SU-DHL-6 (cell line): ENCODE measurements around the gene QSOX2.

Experiments used
- H2AFZ ChIP-seq: fragments of 200-600 bp; sonication (generic); 2 replicates; pipeline ENCODE4 v1.6.1; 2014; ENCODE audit warnings: low read depth, mild to moderate bottlenecking, moderate library complexity, mixed read lengths, antibody characterized with exemption, low read length; ENCODE audit not compliant: severe bottlenecking
- H3F3A ChIP-seq: fragments of 200-600 bp; shearing (Covaris generic); 2 replicates; pipeline ENCODE4 v1.6.0; 2016; ENCODE audit warnings: antibody characterized with exemption, mild to moderate bottlenecking; ENCODE audit not compliant: insufficient read depth
- H3K27ac ChIP-seq: fragments of 200-600 bp; sonication (generic); 2 replicates; pipeline ENCODE4 v1.5.1; 2016; ENCODE audit warnings: low read depth, mild to moderate bottlenecking, low read length, moderate library complexity, mixed read lengths
- H3K27me3 ChIP-seq: fragments of 200-600 bp; sonication (generic), shearing (Covaris generic); 2 replicates; pipeline ENCODE4 v1.6.0; 2014; ENCODE audit warnings: mild to moderate bottlenecking, low read length
- H3K36me3 ChIP-seq: fragments of 200-600 bp; sonication (generic); 2 replicates; pipeline ENCODE4 v1.6.1; 2014; ENCODE audit warnings: mild to moderate bottlenecking, low read length, mixed read lengths
- H3K4me2 ChIP-seq: fragments of 300-600, 200-600 bp; shearing (Covaris generic), sonication (generic); 2 replicates; pipeline ENCODE4 v1.6.0; 2014; ENCODE audit warnings: low read length, low read depth, mild to moderate bottlenecking; ENCODE audit not compliant: poor library complexity, severe bottlenecking
- H3K4me3 ChIP-seq: fragments of 200-600 bp; sonication (generic); 2 replicates; pipeline ENCODE4 v1.5.1; 2014; ENCODE audit warnings: antibody characterized with exemption, low read length, mild to moderate bottlenecking, mixed read lengths; ENCODE audit not compliant: insufficient read depth, poor library complexity, severe bottlenecking
- H3K79me2 ChIP-seq: fragments of 200-600 bp; sonication (generic); 2 replicates; pipeline ENCODE4 v1.6.1; 2014; ENCODE audit warnings: mild to moderate bottlenecking, low read length, moderate library complexity; ENCODE audit not compliant: insufficient read depth
- H3K9ac ChIP-seq: fragments of 200-600 bp; sonication (generic); 2 replicates; pipeline ENCODE4 v1.7.0; 2014; ENCODE audit warnings: mild to moderate bottlenecking, low read length
- H3K9me2 ChIP-seq: fragments of 200-600 bp; sonication (generic); replicated peaks from 2 replicates; pipeline ENCODE4 v1.6.1; 2014; ENCODE audit warnings: low read length; ENCODE audit not compliant: insufficient read depth
- H3K9me3 ChIP-seq: fragments of 200-600 bp; sonication (generic); 2 replicates; pipeline ENCODE4 v1.6.1; 2014; ENCODE audit warnings: low read length, mixed read lengths; ENCODE audit not compliant: insufficient read depth
- H4K20me1 ChIP-seq: fragments of 200-600 bp; sonication (generic); 2 replicates; pipeline ENCODE4 v1.6.1; 2014; ENCODE audit warnings: low read depth, mild to moderate bottlenecking, antibody characterized with exemption, low read length, moderate library complexity, mixed read lengths
- CTCF ChIP-seq: fragments of 200-600 bp; sonication (generic); IDR thresholded peaks from one replicate; pipeline ENCODE4 v1.5.1; 2017; ENCODE audit warnings: antibody characterized with exemption, mild to moderate bottlenecking, low read length, moderate library complexity; ENCODE audit not compliant: insufficient read depth, poor library complexity, severe bottlenecking
- EZH2phosphoT487 ChIP-seq: fragments of 200-600 bp; sonication (generic), shearing (Covaris generic); conservative IDR thresholded peaks from 2 replicates; pipeline ENCODE4 v1.6.1; 2018; ENCODE audit warnings: mild to moderate bottlenecking, antibody characterized with exemption, low read length, moderate library complexity, mixed read lengths

QSOX2 gene

GRCh38 chr9:136187683-136188586 lies 57.7 kb downstream of the QSOX2 start:
- H3K27ac ChIP-seq = no peak overlapping the region
- H3K4me2 ChIP-seq = no peak overlapping the region
- no peaks in the 10 kb centered on the region for H3K36me3 ChIP-seq
- no peaks in the 10 kb centered on the region for H3K9me2 ChIP-seq
- H3K79me2 ChIP-seq = no peaks in the 10 kb centered on the region
- no peaks in the 10 kb centered on the region for H3F3A ChIP-seq
- H3K27me3 ChIP-seq = no peaks in the 10 kb centered on the region
- H3K9ac ChIP-seq = no peak overlapping the region
- H3K9me3 ChIP-seq = no peaks in the 10 kb centered on the region
- TF ChIP-seq CTCF (no peak), EZH2phosphoT487 (no peak)
- H4K20me1 ChIP-seq = no peaks in the 10 kb centered on the region
- H3K4me3 ChIP-seq = no peak overlapping the region
- no peak overlapping the region for H2AFZ ChIP-seq

- H3K27ac ChIP-seq = no peak overlapping the region
- TF ChIP-seq CTCF (no peak), EZH2phosphoT487 (no peak)
Observed at GRCh38 chr9:136187197-136187596, 58.4 kb downstream of the QSOX2 start.

GRCh38 chr9:136186386-136186785 lies 59.2 kb downstream of the QSOX2 start:
- no peaks in the 10 kb centered on the region for H3K27me3 ChIP-seq

More at GRCh38 chr9:136187197-136187596, 58.4 kb downstream of the QSOX2 start:
- H3K4me3 ChIP-seq = no peak overlapping the region
- H3K27me3 ChIP-seq = no peaks in the 10 kb centered on the region
- H3K79me2 ChIP-seq = no peaks in the 10 kb centered on the region
- no peaks in the 10 kb centered on the region for H4K20me1 ChIP-seq
- H3K9ac ChIP-seq = no peak overlapping the region
- no peaks in the 10 kb centered on the region for H3K9me3 ChIP-seq
- H3K4me2 ChIP-seq = no peak overlapping the region
- no peaks in the 10 kb centered on the region for H3K36me3 ChIP-seq
- no peaks in the 10 kb centered on the region for H3K9me2 ChIP-seq
- no peaks in the 10 kb centered on the region for H3F3A ChIP-seq
- no peak overlapping the region for H2AFZ ChIP-seq

More at GRCh38 chr9:136186386-136186785, 59.2 kb downstream of the QSOX2 start:
- H3K4me2 ChIP-seq = no peak overlapping the region
- H3K27ac ChIP-seq = no peak overlapping the region
- H3K9me2 ChIP-seq = no peaks in the 10 kb centered on the region
- H3K36me3 ChIP-seq = no peaks in the 10 kb centered on the region
- H3K9me3 ChIP-seq = no peaks in the 10 kb centered on the region
- TF ChIP-seq CTCF (no peak), EZH2phosphoT487 (no peak)
- H3K79me2 ChIP-seq = no peaks in the 10 kb centered on the region
- H4K20me1 ChIP-seq = no peaks in the 10 kb centered on the region
- no peaks in the 10 kb centered on the region for H3F3A ChIP-seq
- H2AFZ ChIP-seq = no peak overlapping the region
- H3K4me3 ChIP-seq = no peak overlapping the region
- no peak overlapping the region for H3K9ac ChIP-seq
